Keratinocyte (primary cell): ENCODE results near the gene HBG2.
"Not testable (repeated sequence)": the region's sequence is repeated elsewhere in the genome, so short reads cannot be mapped to it uniquely, and the experiment has no call there.

Source experiments
- CTCF ChIP-seq, 3 experiments: IDR thresholded peaks in 1 of 3; conservative IDR thresholded peaks in 1 of 3; optimal IDR thresholded peaks in 1 of 3; 2 replicates in 2 of 3; 3 replicates in 1 of 3; pipeline versions ENCODE3 to v1.5.1; 2011; ENCODE audit warnings: low read length in 3 of 3, mild to moderate bottlenecking in 3 of 3, moderate library complexity in 2 of 3, control low read depth in 1 of 3, inconsistent platforms in 1 of 3; ENCODE audit not compliant: insufficient read depth in 2 of 3; ENCODE audit errors: extremely low read depth in 1 of 3
- EZH2 ChIP-seq: IDR thresholded peaks from one replicate; pipeline ENCODE4 v1.6.1; 2012; ENCODE audit warnings: inconsistent platforms, mild to moderate bottlenecking, low read length, moderate library complexity

DNA sequence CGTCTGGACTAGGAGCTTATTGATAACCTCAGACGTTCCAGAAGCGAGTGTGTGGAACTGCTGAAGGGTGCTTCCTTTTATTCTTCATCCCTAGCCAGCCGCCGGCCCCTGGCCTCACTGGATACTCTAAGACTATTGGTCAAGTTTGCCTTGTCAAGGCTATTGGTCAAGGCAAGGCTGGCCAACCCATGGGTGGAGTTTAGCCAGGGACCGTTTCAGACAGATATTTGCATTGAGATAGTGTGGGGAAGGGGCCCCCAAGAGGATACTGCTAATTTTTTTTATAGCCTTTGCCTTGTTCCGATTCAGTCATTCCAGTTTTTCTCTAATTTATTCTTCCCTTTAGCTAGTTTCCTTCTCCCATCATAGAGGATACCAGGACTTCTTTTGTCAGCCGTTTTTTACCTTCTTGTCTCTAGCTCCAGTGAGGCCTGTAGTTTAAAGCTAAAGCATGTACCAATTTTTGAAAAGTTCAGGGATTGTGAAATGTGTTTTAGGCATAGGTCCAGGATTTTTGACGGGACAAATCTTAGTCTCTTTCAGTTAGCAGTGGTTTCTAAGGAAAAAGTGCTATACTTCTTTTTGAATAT, 4.7 kb downstream of the HBG2 start, which contains the start of gene HBG1:
- not testable (repeated sequence) for TF ChIP-seq CTCF (optimal IDR thresholded peaks at IDR 0.05 in 1 of 3, IDR thresholded peaks at IDR 0.05 in 1 of 3, conservative IDR thresholded peaks at IDR 0.05 in 1 of 3; ENCODE audit: extremely low read depth in 1 of 3, insufficient read depth in 2 of 3, low read length in 3 of 3); EZH2
